HepG2 (cell line): ENCODE results near the gene PSMA4. TPM values are rescaled to one million over a fixed set of nuclear protein-coding genes. Genes with fewer than 3 reads are reported as not detected.
A peak's percentile ranks its signal among the peaks of the same experiment; 100 is the strongest.

Experiments
- ARHGAP35 ChIP-seq: sonication (generic); formaldehyde crosslinking; IDR thresholded peaks from 2 replicates; pipeline ENCODE4 v1.9.0; 2022; ENCODE audit warnings: mild to moderate bottlenecking, inconsistent platforms, moderate library complexity, missing genetic modification reagents, borderline replicate concordance
- CBX1 ChIP-seq: IDR thresholded peaks from one replicate; pipeline ENCODE4 v1.6.1; 2016; ENCODE audit warnings: antibody characterized with exemption, low read depth
- CEBPG ChIP-seq: IDR thresholded peaks from 2 replicates; pipeline ENCODE4 v1.6.1; 2016
- CHD4 ChIP-seq: fragments of 200-600 bp; sonication (generic); IDR thresholded peaks from 2 replicates; pipeline ENCODE4 v1.7.0; 2017; ENCODE audit warnings: mild to moderate bottlenecking, low read length, borderline replicate concordance
- FOSL2 ChIP-seq: sonication (generic); formaldehyde crosslinking; IDR thresholded peaks from 2 replicates; pipeline ENCODE4 v1.4.0; 2020; ENCODE audit warnings: missing genetic modification reagents
- FOXA1 ChIP-seq, 2 experiments: fragments of 450-650 bp in 1 of 2; sonication (generic) in 1 of 2; formaldehyde crosslinking in 1 of 2; IDR thresholded peaks; 2 replicates each; pipeline versions ENCODE4 v1.4.0 to v1.6.1; 2016 to 2020; ENCODE audit warnings: missing genetic modification reagents in 1 of 2
- IRF2 ChIP-seq: IDR thresholded peaks from 2 replicates; pipeline ENCODE4 v1.6.1; 2018; ENCODE audit warnings: missing genetic modification reagents, missing compliant biosample characterization
- MZF1 ChIP-seq: sonication (generic); formaldehyde crosslinking; IDR thresholded peaks from 2 replicates; pipeline ENCODE4 v1.8.1; 2023; ENCODE audit warnings: mild to moderate bottlenecking, missing genetic modification reagents, borderline replicate concordance
- NRL ChIP-seq: sonication (generic); formaldehyde crosslinking; IDR thresholded peaks from 2 replicates; pipeline ENCODE4 v1.5.0; 2020; ENCODE audit warnings: missing genetic modification reagents, mild to moderate bottlenecking, moderate library complexity, borderline replicate concordance
- SCMH1 ChIP-seq: sonication (generic); formaldehyde crosslinking; IDR thresholded peaks from 2 replicates; pipeline ENCODE4 v1.9.0; 2021; ENCODE audit warnings: missing genetic modification reagents, mild to moderate bottlenecking, borderline replicate concordance
- SETDB1 ChIP-seq: sonication (generic); formaldehyde crosslinking; IDR thresholded peaks from 2 replicates; pipeline ENCODE4 v1.5.1; 2020; ENCODE audit warnings: missing genetic modification reagents, mild to moderate bottlenecking, borderline replicate concordance
- SKIL ChIP-seq: sonication (generic); formaldehyde crosslinking; IDR thresholded peaks from 2 replicates; pipeline ENCODE4 v1.8.0; 2022; ENCODE audit warnings: missing genetic modification reagents, mild to moderate bottlenecking, moderate library complexity, borderline replicate concordance
- UBTF ChIP-seq: sonication (generic); formaldehyde crosslinking; IDR thresholded peaks from 2 replicates; pipeline ENCODE4 v1.4.0; 2020; ENCODE audit warnings: mild to moderate bottlenecking, missing genetic modification reagents
- ZFP90 ChIP-seq: sonication (generic); formaldehyde crosslinking; IDR thresholded peaks from 2 replicates; pipeline ENCODE4 v1.8.0; 2022; ENCODE audit warnings: missing genetic modification reagents, mild to moderate bottlenecking, inconsistent platforms, borderline replicate concordance
- ZGPAT ChIP-seq: IDR thresholded peaks from 2 replicates; pipeline ENCODE4 v1.6.1; 2016; ENCODE audit warnings: mild to moderate bottlenecking
- ZNF281 ChIP-seq: sonication (generic); formaldehyde crosslinking; IDR thresholded peaks from 2 replicates; pipeline ENCODE4 v1.4.0; 2020; ENCODE audit warnings: missing genetic modification reagents, borderline replicate concordance
- ZNF468 ChIP-seq: sonication (generic); formaldehyde crosslinking; IDR thresholded peaks from 2 replicates; pipeline ENCODE4 v1.8.0; 2022; ENCODE audit warnings: mild to moderate bottlenecking, moderate library complexity, missing genetic modification reagents
- ZNF782 ChIP-seq: sonication (generic); formaldehyde crosslinking; IDR thresholded peaks from 2 replicates; pipeline ENCODE4 v1.4.0; 2020; ENCODE audit warnings: missing genetic modification reagents, mild to moderate bottlenecking, borderline replicate concordance
- polyA plus RNA-seq, 8 experiments: library from polyadenylated mRNA; depleted of rRNA in 3 of 8; stranded (reverse) in 7 of 8; unstranded in 1 of 8; fragments of >200 nt; fragmentation: Illumina TruSeq in 4 of 8; extraction: Trizol in 4 of 8; gene quantifications; 2 replicates each; pipeline versions ENCODE4 v1.2.1 to v1.2.3, GENCODE V29; 2011 to 2016; ENCODE audit warnings: low read depth in 4 of 8, missing spikeins in 1 of 8, mixed read lengths in 1 of 8; ENCODE audit not compliant: insufficient read depth in 1 of 8
- total RNA-seq, 5 experiments: library from RNA; depleted of rRNA; stranded (reverse); fragments of >200 nt; fragmentation: Illumina TruSeq; extraction: Trizol; gene quantifications; 2 replicates each; pipeline ENCODE4 v1.2.3, GENCODE V29; 2016; ENCODE audit warnings: low read depth in 1 of 5

Gene PSMA4
- total and polyA plus RNA-seq, 2 of the 13 experiments (the other 11 are each of a cell fraction or from before 2014, with no cell fraction given): 202 to 404 TPM

GRCh38 chr15:78506971-78507830 lies 33.0 kb upstream of the PSMA4 start, which contains the start of gene HYKK (continued):
- TF ChIP-seq UBTF (CRISPR knock-in tag) (peak; percentile 57), ZNF281 (peak; percentile 74), CBX1 (no peak), IRF2 (CRISPR knock-in tag) (no peak), CEBPG (CRISPR knock-in tag) (no peak), ZNF782 (CRISPR knock-in tag) (0 out of 2 replicates have a peak, but pooled peaks have one; percentile 23), NRL (CRISPR knock-in tag) (no peak; the same call in 1 of the 2 replicates), MZF1 (CRISPR knock-in tag) (no peak), SKIL (CRISPR knock-in tag) (no peak), FOSL2 (CRISPR knock-in tag) (no peak), ARHGAP35 (no peak; the same call in 1 of the 2 replicates), SCMH1 (no peak), ZNF468 (CRISPR knock-in tag) (no peak), ZFP90 (CRISPR knock-in tag) (no peak; the same call in 1 of the 2 replicates), SETDB1 (CRISPR knock-in tag) (no peak), CHD4 (no peak; the same call in 1 of the 2 replicates), FOXA1 (IDR thresholded peaks at IDR 0.05) (no peak), FOXA1 (CRISPR knock-in tag; IDR thresholded peaks at IDR 0.05) (peak; percentile 64), ZGPAT (CRISPR knock-in tag) (0 out of 2 replicates have a peak, but pooled peaks have one; percentile 35)
